Ishikawa (cell line): Measurements from ENCODE around the gene HOXB3.

Source experiments
- CEBPB ChIP-seq: IDR thresholded peaks from 2 replicates; pipeline ENCODE4 v1.6.1; 2012
- CREB1 ChIP-seq: IDR thresholded peaks from 2 replicates; pipeline ENCODE4 v1.6.1; 2012; ENCODE audit warnings: low read depth
- EGR1 ChIP-seq: IDR thresholded peaks from 2 replicates; pipeline ENCODE4 v1.6.1; 2012
- EP300 ChIP-seq: IDR thresholded peaks from 2 replicates; pipeline ENCODE4 v1.6.1; 2012; ENCODE audit warnings: borderline replicate concordance
- RAD21 ChIP-seq: IDR thresholded peaks from 2 replicates; pipeline ENCODE4 v1.6.1; 2012; ENCODE audit warnings: low read depth
- TAF1 ChIP-seq: IDR thresholded peaks from 2 replicates; pipeline ENCODE4 v1.6.1; 2012; ENCODE audit warnings: low read depth, mild to moderate bottlenecking
- TCF12 ChIP-seq: IDR thresholded peaks from 2 replicates; pipeline ENCODE4 v1.6.1; 2012; ENCODE audit warnings: low read depth
- TEAD4 ChIP-seq: IDR thresholded peaks from 2 replicates; pipeline ENCODE4 v1.6.1; 2012
- YY1 ChIP-seq: IDR thresholded peaks from 2 replicates; pipeline ENCODE4 v1.6.1; 2012; ENCODE audit warnings: low read depth
- ZBTB7A ChIP-seq: IDR thresholded peaks from 2 replicates; pipeline ENCODE4 v1.6.1; 2012; ENCODE audit warnings: low read depth
- TF ChIP-seq, protein P1 (sequence below): IDR thresholded peaks from 2 replicates; pipeline ENCODE4 v1.6.1; 2012; ENCODE audit warnings: low read depth, mild to moderate bottlenecking
- TF ChIP-seq, protein P2 (sequence below): IDR thresholded peaks from 2 replicates; pipeline ENCODE4 v1.6.1; 2012
- TF ChIP-seq, protein P3 (sequence below): IDR thresholded peaks from 2 replicates; pipeline ENCODE4 v1.6.1; 2012

DNA sequence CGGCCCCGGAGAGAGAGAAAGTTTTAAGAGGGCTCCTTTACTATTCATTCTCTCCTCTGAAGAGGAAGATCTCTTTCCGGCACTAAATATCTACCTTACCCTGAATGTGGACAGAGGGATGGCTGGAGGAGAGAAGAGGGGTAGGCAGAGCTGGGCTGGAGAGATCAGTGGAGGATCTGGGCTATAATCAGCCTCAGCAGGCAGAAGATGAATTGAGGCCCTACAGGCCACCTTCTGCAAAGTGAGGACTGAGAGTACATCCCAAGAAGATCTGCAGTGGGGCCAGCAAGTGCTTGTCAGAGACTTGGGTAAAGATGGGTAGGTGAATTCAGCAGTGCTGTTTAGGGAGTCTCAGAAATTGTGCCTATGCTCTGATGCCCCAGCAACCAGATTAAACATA, 52.7 kb downstream of the HOXB3 start:
- TF ChIP-seq CEBPB (no peak), TCF12 (no peak), EP300 (no peak), CREB1 (no peak), RAD21 (no peak), EGR1 (no peak), TAF1 (no peak), TEAD4 (no peak), YY1 (no peak), ZBTB7A (no peak)
- TF ChIP-seq, protein P1, sequence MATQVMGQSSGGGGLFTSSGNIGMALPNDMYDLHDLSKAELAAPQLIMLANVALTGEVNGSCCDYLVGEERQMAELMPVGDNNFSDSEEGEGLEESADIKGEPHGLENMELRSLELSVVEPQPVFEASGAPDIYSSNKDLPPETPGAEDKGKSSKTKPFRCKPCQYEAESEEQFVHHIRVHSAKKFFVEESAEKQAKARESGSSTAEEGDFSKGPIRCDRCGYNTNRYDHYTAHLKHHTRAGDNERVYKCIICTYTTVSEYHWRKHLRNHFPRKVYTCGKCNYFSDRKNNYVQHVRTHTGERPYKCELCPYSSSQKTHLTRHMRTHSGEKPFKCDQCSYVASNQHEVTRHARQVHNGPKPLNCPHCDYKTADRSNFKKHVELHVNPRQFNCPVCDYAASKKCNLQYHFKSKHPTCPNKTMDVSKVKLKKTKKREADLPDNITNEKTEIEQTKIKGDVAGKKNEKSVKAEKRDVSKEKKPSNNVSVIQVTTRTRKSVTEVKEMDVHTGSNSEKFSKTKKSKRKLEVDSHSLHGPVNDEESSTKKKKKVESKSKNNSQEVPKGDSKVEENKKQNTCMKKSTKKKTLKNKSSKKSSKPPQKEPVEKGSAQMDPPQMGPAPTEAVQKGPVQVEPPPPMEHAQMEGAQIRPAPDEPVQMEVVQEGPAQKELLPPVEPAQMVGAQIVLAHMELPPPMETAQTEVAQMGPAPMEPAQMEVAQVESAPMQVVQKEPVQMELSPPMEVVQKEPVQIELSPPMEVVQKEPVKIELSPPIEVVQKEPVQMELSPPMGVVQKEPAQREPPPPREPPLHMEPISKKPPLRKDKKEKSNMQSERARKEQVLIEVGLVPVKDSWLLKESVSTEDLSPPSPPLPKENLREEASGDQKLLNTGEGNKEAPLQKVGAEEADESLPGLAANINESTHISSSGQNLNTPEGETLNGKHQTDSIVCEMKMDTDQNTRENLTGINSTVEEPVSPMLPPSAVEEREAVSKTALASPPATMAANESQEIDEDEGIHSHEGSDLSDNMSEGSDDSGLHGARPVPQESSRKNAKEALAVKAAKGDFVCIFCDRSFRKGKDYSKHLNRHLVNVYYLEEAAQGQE = no peak
- TF ChIP-seq, protein P2, sequence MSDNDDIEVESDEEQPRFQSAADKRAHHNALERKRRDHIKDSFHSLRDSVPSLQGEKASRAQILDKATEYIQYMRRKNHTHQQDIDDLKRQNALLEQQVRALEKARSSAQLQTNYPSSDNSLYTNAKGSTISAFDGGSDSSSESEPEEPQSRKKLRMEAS = no peak
- TF ChIP-seq, protein P3, sequence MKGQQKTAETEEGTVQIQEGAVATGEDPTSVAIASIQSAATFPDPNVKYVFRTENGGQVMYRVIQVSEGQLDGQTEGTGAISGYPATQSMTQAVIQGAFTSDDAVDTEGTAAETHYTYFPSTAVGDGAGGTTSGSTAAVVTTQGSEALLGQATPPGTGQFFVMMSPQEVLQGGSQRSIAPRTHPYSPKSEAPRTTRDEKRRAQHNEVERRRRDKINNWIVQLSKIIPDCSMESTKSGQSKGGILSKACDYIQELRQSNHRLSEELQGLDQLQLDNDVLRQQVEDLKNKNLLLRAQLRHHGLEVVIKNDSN = no peak
